IPS-15b (cell line): ENCODE results near the gene HMGCS2.

Source experiments
- H3K27me3 ChIP-seq: one replicate; pipeline ENCODE4 v1.6.1; 2013; ENCODE audit warnings: low read length; ENCODE audit not compliant: control insufficient read depth, insufficient read depth
- H3K36me3 ChIP-seq: one replicate; pipeline ENCODE4 v1.6.1; 2013; ENCODE audit warnings: low read length; ENCODE audit not compliant: control insufficient read depth, insufficient read depth
- H3K4me1 ChIP-seq: one replicate; pipeline ENCODE4 v1.6.1; 2013; ENCODE audit warnings: mild to moderate bottlenecking, low read length; ENCODE audit not compliant: control insufficient read depth, insufficient read depth
- H3K4me3 ChIP-seq: one replicate; pipeline ENCODE4 v1.5.1; 2013; ENCODE audit warnings: low read depth, low read length
- H3K9ac ChIP-seq: one replicate; pipeline ENCODE4 v1.6.1; 2013; ENCODE audit warnings: low read depth, mild to moderate bottlenecking, low read length
- H3K9me3 ChIP-seq: one replicate; pipeline ENCODE4 v1.6.1; 2013; ENCODE audit warnings: mild to moderate bottlenecking, low read length; ENCODE audit not compliant: control insufficient read depth, insufficient read depth

HMGCS2 gene

GRCh38 chr1:119805247-119805646 is 36.5 kb upstream of the HMGCS2 start:
- Histone ChIP-seq H3K27me3 (no peaks in the 10 kb centered on the region), H3K9me3 (no peaks in the 10 kb centered on the region), H3K36me3 (no peaks in the 10 kb centered on the region), H3K9ac (no peak overlapping the region), H3K4me3 (no peak overlapping the region), H3K4me1 (no peaks in the 10 kb centered on the region)

- Histone ChIP-seq H3K36me3 (no peaks in the 10 kb centered on the region), H3K4me1 (no peaks in the 10 kb centered on the region), H3K4me3 (no peak overlapping the region), H3K9me3 (no peaks in the 10 kb centered on the region), H3K9ac (no peak overlapping the region), H3K27me3 (no peaks in the 10 kb centered on the region)
Observed at GRCh38 chr1:119799599-119800177, 31.0 kb upstream of the HMGCS2 start.

- no peak overlapping the region for H3K9ac ChIP-seq
- no peaks in the 10 kb centered on the region for H3K9me3 ChIP-seq
Observed at GRCh38 chr1:119799003-119799402, 30.3 kb upstream of the HMGCS2 start.

GRCh38 chr1:119797606-119798005 is 28.9 kb upstream of the HMGCS2 start:
- Histone ChIP-seq H3K9ac (no peak overlapping the region), H3K36me3 (no peaks in the 10 kb centered on the region), H3K4me1 (no peaks in the 10 kb centered on the region), H3K27me3 (no peaks in the 10 kb centered on the region), H3K4me3 (no peak overlapping the region), H3K9me3 (no peaks in the 10 kb centered on the region)

More at GRCh38 chr1:119799003-119799402, 30.3 kb upstream of the HMGCS2 start:
- H3K36me3 ChIP-seq: no peaks in the 10 kb centered on the region
- H3K4me1 ChIP-seq: no peaks in the 10 kb centered on the region
- no peak overlapping the region for H3K4me3 ChIP-seq
- H3K27me3 ChIP-seq: no peaks in the 10 kb centered on the region

GRCh38 chr1:119797162-119797561 is 28.5 kb upstream of the HMGCS2 start:
- no peaks in the 10 kb centered on the region for H3K4me1 ChIP-seq
- no peak overlapping the region for H3K9ac ChIP-seq
- no peaks in the 10 kb centered on the region for H3K9me3 ChIP-seq
- H3K36me3 ChIP-seq: no peaks in the 10 kb centered on the region
- no peak overlapping the region for H3K4me3 ChIP-seq
- no peaks in the 10 kb centered on the region for H3K27me3 ChIP-seq

GRCh38 chr1:119795261-119796200 is 26.8 kb upstream of the HMGCS2 start:
- Histone ChIP-seq H3K36me3 (no peaks in the 10 kb centered on the region), H3K27me3 (no peaks in the 10 kb centered on the region), H3K4me1 (no peaks in the 10 kb centered on the region), H3K9me3 (no peaks in the 10 kb centered on the region), H3K9ac (no peak overlapping the region), H3K4me3 (no peak overlapping the region)

- H3K4me3 ChIP-seq: no peak overlapping the region
- no peaks in the 10 kb centered on the region for H3K36me3 ChIP-seq
- H3K4me1 ChIP-seq: no peaks in the 10 kb centered on the region
- no peaks in the 10 kb centered on the region for H3K9me3 ChIP-seq
- no peak overlapping the region for H3K9ac ChIP-seq
- no peaks in the 10 kb centered on the region for H3K27me3 ChIP-seq
Observed at GRCh38 chr1:119794876-119795240, 26.2 kb upstream of the HMGCS2 start.

- no peaks in the 10 kb centered on the region for H3K9me3 ChIP-seq
- H3K36me3 ChIP-seq: no peaks in the 10 kb centered on the region
- H3K4me1 ChIP-seq: no peaks in the 10 kb centered on the region
- H3K27me3 ChIP-seq: no peaks in the 10 kb centered on the region
- no peak overlapping the region for H3K4me3 ChIP-seq
- no peak overlapping the region for H3K9ac ChIP-seq
Observed at GRCh38 chr1:119794230-119794875, 25.6 kb upstream of the HMGCS2 start.

- H3K36me3 ChIP-seq: no peaks in the 10 kb centered on the region
- H3K9me3 ChIP-seq: no peaks in the 10 kb centered on the region
- no peaks in the 10 kb centered on the region for H3K4me1 ChIP-seq
- no peak overlapping the region for H3K4me3 ChIP-seq
- H3K9ac ChIP-seq: no peak overlapping the region
- no peaks in the 10 kb centered on the region for H3K27me3 ChIP-seq
Observed at GRCh38 chr1:119791377-119791776, 22.7 kb upstream of the HMGCS2 start.

- Histone ChIP-seq H3K36me3 (no peaks in the 10 kb centered on the region), H3K27me3 (no peaks in the 10 kb centered on the region), H3K4me1 (no peaks in the 10 kb centered on the region), H3K4me3 (no peak overlapping the region), H3K9ac (no peak overlapping the region), H3K9me3 (no peaks in the 10 kb centered on the region)
Observed at GRCh38 chr1:119790451-119791198, 21.9 kb upstream of the HMGCS2 start.

- no peak overlapping the region for H3K4me3 ChIP-seq
- H3K9ac ChIP-seq: no peak overlapping the region
- H3K4me1 ChIP-seq: no peaks in the 10 kb centered on the region
- H3K36me3 ChIP-seq: no peaks in the 10 kb centered on the region
- H3K9me3 ChIP-seq: no peaks in the 10 kb centered on the region
- H3K27me3 ChIP-seq: no peaks in the 10 kb centered on the region
Observed at GRCh38 chr1:119787776-119788175, 19.1 kb upstream of the HMGCS2 start.
